SK-N-SH treated with all-trans-retinoic acid at 6 μM for 48 hours (cell line): Measurements from ENCODE around the gene TSPO.

Source experiments
- ATAC-seq: fragments of 200-7000 bp; cut with Tn5 transposase; 3 replicates; pipeline ENCODE4 v1.9.1; 2020; ENCODE audit warnings: mild to moderate bottlenecking, moderate library complexity
- ARNTL ChIP-seq: fragments of 450-650 bp; formaldehyde crosslinking; IDR thresholded peaks from 2 replicates; pipeline ENCODE4 v1.5.0; 2020; ENCODE audit warnings: low read depth, mild to moderate bottlenecking, moderate library complexity, borderline replicate concordance
- BACH2 ChIP-seq: fragments of 250-450 bp; sonication (Bioruptor Pico); IDR thresholded peaks from 2 replicates; pipeline ENCODE4 v1.9.0; 2021; ENCODE audit warnings: mild to moderate bottlenecking, borderline replicate concordance
- CSDC2 ChIP-seq: fragments of 250-450 bp; sonication (Bioruptor Pico); IDR thresholded peaks from 2 replicates; pipeline ENCODE4 v1.5.0; 2020; ENCODE audit warnings: mild to moderate bottlenecking, moderate library complexity
- GLIS3 ChIP-seq: fragments of 250-450 bp; sonication (Bioruptor Pico); IDR thresholded peaks from 2 replicates; pipeline ENCODE4 v1.5.0; 2020; ENCODE audit warnings: mild to moderate bottlenecking, moderate library complexity
- ISL1 ChIP-seq: fragments of 250-450 bp; sonication (Bioruptor Pico); IDR thresholded peaks from 2 replicates; pipeline ENCODE4 v2.1.2; 2022; ENCODE audit warnings: mild to moderate bottlenecking, moderate library complexity
- OSR1 ChIP-seq: fragments of 250-450 bp; sonication (Bioruptor Pico); IDR thresholded peaks from 2 replicates; pipeline ENCODE4 v1.8.0; 2022; ENCODE audit warnings: moderate library complexity, mild to moderate bottlenecking, inconsistent platforms
- PPARA ChIP-seq: fragments of 250-450 bp; sonication (Bioruptor Pico); IDR thresholded peaks from 2 replicates; pipeline ENCODE4 v1.5.0; 2020; ENCODE audit warnings: mild to moderate bottlenecking, borderline replicate concordance
- RARB ChIP-seq: fragments of 250-450 bp; sonication (Bioruptor Pico); IDR thresholded peaks from 2 replicates; pipeline ENCODE4 v1.8.0; 2021; ENCODE audit warnings: mild to moderate bottlenecking, moderate library complexity
- TCF4 ChIP-seq: fragments of 250-450 bp; sonication (Bioruptor Pico); IDR thresholded peaks from 2 replicates; pipeline ENCODE4 v1.8.0; 2021; ENCODE audit warnings: mild to moderate bottlenecking, moderate library complexity, borderline replicate concordance
- TOX ChIP-seq: fragments of 250-450 bp; sonication (Bioruptor Pico); IDR thresholded peaks from 2 replicates; pipeline ENCODE4 v1.8.0; 2021; ENCODE audit warnings: mild to moderate bottlenecking, moderate library complexity, borderline replicate concordance
- ZC3H10 ChIP-seq: fragments of 250-450 bp; sonication (Bioruptor Pico); IDR thresholded peaks from 2 replicates; pipeline ENCODE4 v1.5.1; 2021; ENCODE audit warnings: mild to moderate bottlenecking, moderate library complexity
- ZFP3 ChIP-seq: fragments of 250-450 bp; sonication (Bioruptor Pico); IDR thresholded peaks from 2 replicates; pipeline ENCODE4 v1.5.0; 2020; ENCODE audit warnings: mild to moderate bottlenecking, moderate library complexity
- ZFP30 ChIP-seq: fragments of 450-650 bp; formaldehyde crosslinking; IDR thresholded peaks from 2 replicates; pipeline ENCODE4 v1.5.0; 2022; ENCODE audit warnings: mild to moderate bottlenecking, moderate library complexity
- ZNF565 ChIP-seq: fragments of 450-650 bp; formaldehyde crosslinking; conservative IDR thresholded peaks from 2 replicates; pipeline ENCODE4 v1.5.0; 2020; ENCODE audit warnings: low read depth, mild to moderate bottlenecking, moderate library complexity
- ZNF8 ChIP-seq: fragments of 450-650 bp; formaldehyde crosslinking; IDR thresholded peaks from 2 replicates; pipeline ENCODE4 v1.5.0; 2020; ENCODE audit warnings: mild to moderate bottlenecking, moderate library complexity
- TF ChIP-seq, protein P1 (sequence below): fragments of 250-450 bp; sonication (Bioruptor Pico); IDR thresholded peaks from 2 replicates; pipeline ENCODE4 v1.8.0; 2020; ENCODE audit warnings: mild to moderate bottlenecking, moderate library complexity, borderline replicate concordance
- TF ChIP-seq, protein P2 (sequence below): fragments of 250-450 bp; sonication (Bioruptor Pico); IDR thresholded peaks from 2 replicates; pipeline ENCODE4 v1.5.1; 2021; ENCODE audit warnings: mild to moderate bottlenecking, moderate library complexity
- TF ChIP-seq, protein P3 (sequence below): fragments of 250-450 bp; sonication (Bioruptor Pico); IDR thresholded peaks from 2 replicates; pipeline ENCODE4 v1.8.0; 2021; ENCODE audit warnings: low read depth, mild to moderate bottlenecking, moderate library complexity, borderline replicate concordance
- TF ChIP-seq, protein P4 (sequence below): fragments of 250-450 bp; sonication (Bioruptor Pico); IDR thresholded peaks from 2 replicates; pipeline ENCODE4 v1.5.1; 2020; ENCODE audit warnings: low read depth, mild to moderate bottlenecking, moderate library complexity
- TF ChIP-seq, protein P5 (sequence below): fragments of 250-450 bp; sonication (Bioruptor Pico); IDR thresholded peaks from 2 replicates; pipeline ENCODE4 v1.5.0; 2020; ENCODE audit warnings: mild to moderate bottlenecking, moderate library complexity

TSPO gene

DNA sequence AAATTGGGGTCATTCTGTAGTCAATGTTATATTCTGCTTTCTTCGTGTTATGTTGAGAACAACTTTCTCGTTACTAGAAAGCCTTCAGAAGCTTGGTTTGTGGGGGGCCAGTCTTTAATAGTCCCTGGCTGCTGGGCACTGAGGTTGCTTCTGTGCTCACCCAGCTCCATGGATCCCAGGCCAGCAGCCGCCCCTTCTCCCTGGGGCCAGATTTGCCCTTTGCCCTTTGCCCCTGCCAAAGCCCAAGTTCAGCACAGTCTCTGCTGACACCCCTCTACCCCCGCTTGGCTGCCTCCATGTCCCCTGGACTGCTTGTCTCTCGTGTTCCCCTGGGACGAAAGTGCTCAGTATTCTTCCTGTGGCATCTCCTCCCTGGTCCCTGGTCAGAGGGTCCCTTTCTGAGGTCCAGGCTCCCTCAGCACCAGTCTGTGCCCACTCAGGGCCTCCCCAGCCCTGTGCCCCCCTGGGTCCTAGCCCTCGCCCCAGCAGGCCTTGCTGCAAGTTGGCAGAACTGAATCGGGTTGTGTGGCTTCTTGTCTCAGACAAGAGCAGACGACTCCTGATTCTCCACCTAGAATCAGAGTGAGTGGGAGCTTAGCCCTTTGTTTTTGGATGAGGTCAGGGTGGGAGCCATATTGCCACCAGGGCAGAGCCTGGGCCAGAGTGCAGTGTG is 6.7 kb downstream of the TSPO start:
- TF ChIP-seq BACH2 (CRISPR knock-in tag) (no peak), ZC3H10 (CRISPR knock-in tag) (no peak), RARB (CRISPR knock-in tag) (no peak), PPARA (CRISPR knock-in tag) (no peak), ZFP3 (CRISPR knock-in tag) (no peak)
- no peak for ATAC-seq

DNA sequence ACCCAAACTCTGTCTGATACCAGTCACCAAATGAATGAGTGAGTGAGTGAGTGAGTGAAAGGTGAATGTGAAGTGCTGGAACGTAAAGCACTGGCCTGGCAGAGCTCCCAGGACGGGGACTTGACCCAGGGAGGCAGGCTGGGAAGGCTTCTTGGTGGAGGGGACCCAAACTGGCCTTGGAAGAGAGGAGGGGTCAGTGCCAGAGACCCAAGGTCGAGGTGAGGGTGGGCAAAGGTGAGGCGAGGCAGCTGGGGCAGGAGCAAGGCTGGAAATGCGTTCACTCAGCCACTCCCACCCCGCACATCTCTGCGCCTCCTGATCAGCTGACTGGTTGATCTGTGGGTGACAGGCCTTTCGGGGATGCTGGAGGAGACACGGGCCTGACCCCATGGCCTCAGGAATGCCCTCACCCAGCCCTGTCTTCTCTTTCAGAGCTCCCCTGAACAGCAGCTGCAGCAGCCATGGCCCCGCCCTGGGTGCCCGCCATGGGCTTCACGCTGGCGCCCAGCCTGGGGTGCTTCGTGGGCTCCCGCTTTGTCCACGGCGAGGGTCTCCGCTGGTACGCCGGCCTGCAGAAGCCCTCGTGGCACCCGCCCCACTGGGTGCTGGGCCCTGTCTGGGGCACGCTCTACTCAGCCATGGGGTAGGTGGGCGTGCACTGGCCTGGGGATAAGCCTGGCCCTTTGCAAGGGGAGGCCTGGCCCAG is 7.6 kb downstream of the TSPO start:
- TF ChIP-seq, protein P1, sequence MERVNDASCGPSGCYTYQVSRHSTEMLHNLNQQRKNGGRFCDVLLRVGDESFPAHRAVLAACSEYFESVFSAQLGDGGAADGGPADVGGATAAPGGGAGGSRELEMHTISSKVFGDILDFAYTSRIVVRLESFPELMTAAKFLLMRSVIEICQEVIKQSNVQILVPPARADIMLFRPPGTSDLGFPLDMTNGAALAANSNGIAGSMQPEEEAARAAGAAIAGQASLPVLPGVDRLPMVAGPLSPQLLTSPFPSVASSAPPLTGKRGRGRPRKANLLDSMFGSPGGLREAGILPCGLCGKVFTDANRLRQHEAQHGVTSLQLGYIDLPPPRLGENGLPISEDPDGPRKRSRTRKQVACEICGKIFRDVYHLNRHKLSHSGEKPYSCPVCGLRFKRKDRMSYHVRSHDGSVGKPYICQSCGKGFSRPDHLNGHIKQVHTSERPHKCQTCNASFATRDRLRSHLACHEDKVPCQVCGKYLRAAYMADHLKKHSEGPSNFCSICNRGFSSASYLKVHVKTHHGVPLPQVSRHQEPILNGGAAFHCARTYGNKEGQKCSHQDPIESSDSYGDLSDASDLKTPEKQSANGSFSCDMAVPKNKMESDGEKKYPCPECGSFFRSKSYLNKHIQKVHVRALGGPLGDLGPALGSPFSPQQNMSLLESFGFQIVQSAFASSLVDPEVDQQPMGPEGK (CRISPR knock-in tag), result no peak
- TF ChIP-seq ZC3H10 (CRISPR knock-in tag), result no peak
- TF ChIP-seq, protein P2, sequence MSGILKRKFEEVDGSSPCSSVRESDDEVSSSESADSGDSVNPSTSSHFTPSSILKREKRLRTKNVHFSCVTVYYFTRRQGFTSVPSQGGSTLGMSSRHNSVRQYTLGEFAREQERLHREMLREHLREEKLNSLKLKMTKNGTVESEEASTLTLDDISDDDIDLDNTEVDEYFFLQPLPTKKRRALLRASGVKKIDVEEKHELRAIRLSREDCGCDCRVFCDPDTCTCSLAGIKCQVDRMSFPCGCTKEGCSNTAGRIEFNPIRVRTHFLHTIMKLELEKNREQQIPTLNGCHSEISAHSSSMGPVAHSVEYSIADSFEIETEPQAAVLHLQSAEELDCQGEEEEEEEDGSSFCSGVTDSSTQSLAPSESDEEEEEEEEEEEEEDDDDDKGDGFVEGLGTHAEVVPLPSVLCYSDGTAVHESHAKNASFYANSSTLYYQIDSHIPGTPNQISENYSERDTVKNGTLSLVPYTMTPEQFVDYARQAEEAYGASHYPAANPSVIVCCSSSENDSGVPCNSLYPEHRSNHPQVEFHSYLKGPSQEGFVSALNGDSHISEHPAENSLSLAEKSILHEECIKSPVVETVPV (CRISPR knock-in tag), result no peak
- TF ChIP-seq, protein P3, sequence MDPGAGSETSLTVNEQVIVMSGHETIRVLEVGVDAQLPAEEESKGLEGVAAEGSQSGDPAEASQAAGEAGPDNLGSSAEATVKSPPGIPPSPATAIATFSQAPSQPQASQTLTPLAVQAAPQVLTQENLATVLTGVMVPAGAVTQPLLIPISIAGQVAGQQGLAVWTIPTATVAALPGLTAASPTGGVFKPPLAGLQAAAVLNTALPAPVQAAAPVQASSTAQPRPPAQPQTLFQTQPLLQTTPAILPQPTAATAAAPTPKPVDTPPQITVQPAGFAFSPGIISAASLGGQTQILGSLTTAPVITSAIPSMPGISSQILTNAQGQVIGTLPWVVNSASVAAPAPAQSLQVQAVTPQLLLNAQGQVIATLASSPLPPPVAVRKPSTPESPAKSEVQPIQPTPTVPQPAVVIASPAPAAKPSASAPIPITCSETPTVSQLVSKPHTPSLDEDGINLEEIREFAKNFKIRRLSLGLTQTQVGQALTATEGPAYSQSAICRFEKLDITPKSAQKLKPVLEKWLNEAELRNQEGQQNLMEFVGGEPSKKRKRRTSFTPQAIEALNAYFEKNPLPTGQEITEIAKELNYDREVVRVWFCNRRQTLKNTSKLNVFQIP, result no peak
- TF ChIP-seq ZNF565, result no peak
- TF ChIP-seq ARNTL, result no peak
- TF ChIP-seq, protein P4, sequence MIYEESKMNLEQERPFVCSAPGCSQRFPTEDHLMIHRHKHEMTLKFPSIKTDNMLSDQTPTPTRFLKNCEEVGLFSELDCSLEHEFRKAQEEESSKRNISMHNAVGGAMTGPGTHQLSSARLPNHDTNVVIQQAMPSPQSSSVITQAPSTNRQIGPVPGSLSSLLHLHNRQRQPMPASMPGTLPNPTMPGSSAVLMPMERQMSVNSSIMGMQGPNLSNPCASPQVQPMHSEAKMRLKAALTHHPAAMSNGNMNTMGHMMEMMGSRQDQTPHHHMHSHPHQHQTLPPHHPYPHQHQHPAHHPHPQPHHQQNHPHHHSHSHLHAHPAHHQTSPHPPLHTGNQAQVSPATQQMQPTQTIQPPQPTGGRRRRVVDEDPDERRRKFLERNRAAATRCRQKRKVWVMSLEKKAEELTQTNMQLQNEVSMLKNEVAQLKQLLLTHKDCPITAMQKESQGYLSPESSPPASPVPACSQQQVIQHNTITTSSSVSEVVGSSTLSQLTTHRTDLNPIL, result no peak
- TF ChIP-seq, protein P5, sequence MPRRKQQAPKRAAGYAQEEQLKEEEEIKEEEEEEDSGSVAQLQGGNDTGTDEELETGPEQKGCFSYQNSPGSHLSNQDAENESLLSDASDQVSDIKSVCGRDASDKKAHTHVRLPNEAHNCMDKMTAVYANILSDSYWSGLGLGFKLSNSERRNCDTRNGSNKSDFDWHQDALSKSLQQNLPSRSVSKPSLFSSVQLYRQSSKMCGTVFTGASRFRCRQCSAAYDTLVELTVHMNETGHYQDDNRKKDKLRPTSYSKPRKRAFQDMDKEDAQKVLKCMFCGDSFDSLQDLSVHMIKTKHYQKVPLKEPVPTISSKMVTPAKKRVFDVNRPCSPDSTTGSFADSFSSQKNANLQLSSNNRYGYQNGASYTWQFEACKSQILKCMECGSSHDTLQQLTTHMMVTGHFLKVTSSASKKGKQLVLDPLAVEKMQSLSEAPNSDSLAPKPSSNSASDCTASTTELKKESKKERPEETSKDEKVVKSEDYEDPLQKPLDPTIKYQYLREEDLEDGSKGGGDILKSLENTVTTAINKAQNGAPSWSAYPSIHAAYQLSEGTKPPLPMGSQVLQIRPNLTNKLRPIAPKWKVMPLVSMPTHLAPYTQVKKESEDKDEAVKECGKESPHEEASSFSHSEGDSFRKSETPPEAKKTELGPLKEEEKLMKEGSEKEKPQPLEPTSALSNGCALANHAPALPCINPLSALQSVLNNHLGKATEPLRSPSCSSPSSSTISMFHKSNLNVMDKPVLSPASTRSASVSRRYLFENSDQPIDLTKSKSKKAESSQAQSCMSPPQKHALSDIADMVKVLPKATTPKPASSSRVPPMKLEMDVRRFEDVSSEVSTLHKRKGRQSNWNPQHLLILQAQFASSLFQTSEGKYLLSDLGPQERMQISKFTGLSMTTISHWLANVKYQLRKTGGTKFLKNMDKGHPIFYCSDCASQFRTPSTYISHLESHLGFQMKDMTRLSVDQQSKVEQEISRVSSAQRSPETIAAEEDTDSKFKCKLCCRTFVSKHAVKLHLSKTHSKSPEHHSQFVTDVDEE (CRISPR knock-in tag), result no peak
- no peak for TF ChIP-seq ISL1 (CRISPR knock-in tag)
- TF ChIP-seq OSR1 (CRISPR knock-in tag), result no peak
- no peak for TF ChIP-seq BACH2 (CRISPR knock-in tag)
- no peak for TF ChIP-seq ZNF8 (CRISPR knock-in tag)
- TF ChIP-seq ZFP3 (CRISPR knock-in tag), result no peak
- no peak for TF ChIP-seq ZFP30 (CRISPR knock-in tag)
- TF ChIP-seq TCF4 (CRISPR knock-in tag), result no peak
- no peak for TF ChIP-seq CSDC2
- no peak for TF ChIP-seq GLIS3 (CRISPR knock-in tag)
- no peak for TF ChIP-seq TOX (CRISPR knock-in tag)
- ATAC-seq, result no peak
